Spleen (tissue), 11 donors: ENCODE results near the gene GXYLT2. TPM values are rescaled to one million over a fixed set of nuclear protein-coding genes. Genes with fewer than 3 reads are reported as not detected.

Experiments
- DNase-seq: peaks from one replicate; pipeline ENCODE4 v3.0.0-alpha.2; 2020
- H3K27ac ChIP-seq, 8 donors: fragments of 200-600 bp; sonication (generic) in 7 of 8; 1 replicate in 4 of 8; 2 replicates in 4 of 8; pipeline versions ENCODE4 v1.5.0 to v1.8.0; 2016 to 2021; ENCODE audit warnings: inconsistent platforms in 4 of 8, mild to moderate bottlenecking in 4 of 8, moderate library complexity in 1 of 8
- H3K27me3 ChIP-seq, 7 donors: fragments of 200-600 bp; sonication (generic) in 6 of 7; replicated peaks in 1 of 7; 1 replicate in 4 of 7; 2 replicates in 3 of 7; pipeline versions ENCODE4 v1.5.0 to v1.8.0; 2016 to 2021; ENCODE audit warnings: inconsistent platforms in 3 of 7, mild to moderate bottlenecking in 1 of 7
- H3K36me3 ChIP-seq, 6 donors: fragments of 200-600 bp; sonication (generic) in 5 of 6; 1 replicate in 4 of 6; 2 replicates in 2 of 6; pipeline versions ENCODE4 v1.5.0 to v1.8.0; 2016 to 2021; ENCODE audit warnings: inconsistent platforms in 2 of 6
- H3K4me1 ChIP-seq, 6 donors: fragments of 200-600 bp; sonication (generic) in 5 of 6; 1 replicate in 3 of 6; 2 replicates in 3 of 6; pipeline versions ENCODE4 v1.5.0 to v1.8.0; 2016 to 2021; ENCODE audit warnings: inconsistent platforms in 3 of 6
- H3K4me3 ChIP-seq, 8 donors: fragments of 200-600 bp; sonication (generic) in 7 of 8; 1 replicate in 4 of 8; 2 replicates in 4 of 8; pipeline versions ENCODE4 v1.5.0 to v1.8.0; 2016 to 2021; ENCODE audit warnings: inconsistent platforms in 4 of 8, mild to moderate bottlenecking in 4 of 8, moderate library complexity in 2 of 8
- H3K9me3 ChIP-seq, 8 donors: fragments of 200-600 bp; sonication (generic) in 7 of 8; 1 replicate in 4 of 8; 2 replicates in 4 of 8; pipeline versions ENCODE4 v1.5.0 to v1.8.0; 2016 to 2021; ENCODE audit warnings: inconsistent platforms in 4 of 8
- CTCF ChIP-seq, 11 experiments: fragments of 200-600 bp in 7 of 11; fragments of 450-650 bp in 4 of 11; sonication (generic) in 4 of 11; IDR thresholded peaks in 8 of 11; conservative IDR thresholded peaks in 3 of 11; 1 replicate in 7 of 11; 2 replicates in 4 of 11; pipeline versions ENCODE4 v1.4.0 to v1.8.0; 2016 to 2021; ENCODE audit warnings: antibody characterized with exemption in 11 of 11, inconsistent platforms in 4 of 11, mild to moderate bottlenecking in 1 of 11
- POLR2A ChIP-seq, 3 donors: fragments of 450-650 bp; IDR thresholded peaks; one replicate each; pipeline ENCODE4 v1.5.1; 2017; ENCODE audit warnings: antibody characterized with exemption in 3 of 3, mild to moderate bottlenecking in 1 of 3
- POLR2AphosphoS5 ChIP-seq, 3 donors: sonication (generic); formaldehyde crosslinking; IDR thresholded peaks; one replicate each; pipeline ENCODE4 v1.5.1; 2017; ENCODE audit warnings: antibody characterized with exemption in 3 of 3
- WGBS, 5 donors: extraction: QIAGEN DNeasy Blood & Tissue Kit in 3 of 5; methylation state at CpG; one replicate each; pipeline versions ENCODE4 v1.1.5 to v1.1.7; 2013 to 2018; 5-methylcytosine and 5-hydroxymethylcytosine counted together
- intact Hi-C: fragments of 100-400 bp; cut with DNase I; formaldehyde crosslinking; loops from one replicate; pipeline ENCODE4 v1.15.0; 2023; ENCODE audit warnings: low total_unique reads
- polyA plus RNA-seq, 3 donors: library from polyadenylated mRNA; stranded (reverse); fragments of 200-250 nt; gene quantifications; one replicate each; pipeline ENCODE4 v1.2.1, GENCODE V29; 2013
- total RNA-seq, 7 donors: library from RNA; depleted of rRNA in 3 of 7; stranded (reverse); fragments of >200 nt in 3 of 7; fragmentation: NEBNext Ultra II Directional in 4 of 7; extraction: Animal tissue kit (Norgen Biotek cat#: 25700) in 4 of 7; gene quantifications; one replicate each; pipeline versions ENCODE4 v1.1.0 to v1.2.1, GENCODE V29; 2016 to 2021
- donor health status: healthy with polysubstance abuse.
- donor health status: DM: no; HTN: no; CAD: no; lungs with moderate emphysema.
- donor health status: DM: no; HTN: no; CAD: no.
- donor health status: Bipolar disorder and iron deficiency.
- donor health status: healthy.
- donor health status: DM: no; HTN: no; CAD: no.
- donor health status: DM: yes; HTN: yes; CAD: no.

Gene GXYLT2
- total and polyA plus RNA-seq, 10 donors, result 0.26 to 4.6 (median 1.1) TPM

DNA sequence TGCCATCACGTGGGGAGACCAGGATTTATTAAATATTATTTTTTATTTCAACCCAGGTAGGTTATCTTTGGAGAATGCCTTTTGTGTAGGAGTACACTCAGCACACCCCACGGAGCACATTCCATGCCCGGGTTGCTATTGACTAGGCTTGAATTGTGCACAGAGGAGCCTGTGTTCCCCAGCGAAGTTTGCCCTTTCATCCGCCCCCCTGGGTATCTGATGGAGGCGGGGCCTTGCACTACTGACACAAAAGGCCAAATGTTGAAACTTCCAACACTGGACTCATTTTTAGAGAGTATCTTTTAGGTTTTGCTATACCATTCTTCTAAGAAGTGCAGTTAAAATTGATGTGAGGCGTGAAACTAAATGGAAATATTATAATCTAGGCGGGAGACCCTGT, 69.5 kb downstream of the GXYLT2 start:
- 84 to 92% (median 87%) methylated on average over 8 of the region's 8 CpGs for WGBS, 5 donors
- intact Hi-C loops, result no loop called here
- no peak for DNase-seq
- Histone ChIP-seq H3K9me3 (no peaks in the 10 kb centered on the region), H3K27ac (no peak overlapping the region), H3K36me3 (no peaks in the 10 kb centered on the region), H3K4me1 (no peaks in the 10 kb centered on the region), H3K27me3 (no peaks in the 10 kb centered on the region), H3K4me3 (no peak overlapping the region)
- TF ChIP-seq CTCF (IDR thresholded peaks at IDR 0.05 in 8 of 11, conservative IDR thresholded peaks at IDR 0.05 in 3 of 11) (no peak), POLR2AphosphoS5 (IDR thresholded peaks at IDR 0.05) (no peak), POLR2A (IDR thresholded peaks at IDR 0.05) (no peak)

DNA sequence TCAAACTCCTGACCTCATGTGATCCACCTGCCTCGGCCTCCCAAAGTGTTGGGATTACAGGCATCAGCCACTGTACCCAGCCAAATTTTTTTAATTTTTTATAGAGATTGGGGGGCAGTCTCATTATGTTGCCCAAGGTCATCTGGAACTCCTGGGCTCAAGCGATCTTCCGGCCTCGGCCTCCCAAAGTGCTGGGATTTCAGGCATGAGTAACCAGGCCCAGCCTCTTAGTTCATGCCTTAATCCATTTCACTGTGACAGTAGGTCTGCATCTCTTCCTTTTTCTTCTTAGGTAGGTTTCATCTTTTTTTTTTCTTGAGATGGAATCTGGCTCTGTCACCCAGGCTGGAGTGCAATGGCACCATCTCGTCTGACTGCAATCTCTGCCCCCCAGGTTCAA, 71.5 kb downstream of the GXYLT2 start:
- H3K36me3 ChIP-seq, result no peaks in the 10 kb centered on the region
- no peaks in the 10 kb centered on the region for H3K27me3 ChIP-seq
- H3K9me3 ChIP-seq, result no peaks in the 10 kb centered on the region
- no peak overlapping the region for H3K27ac ChIP-seq
- intact Hi-C loops, result no loop called here
- no peak overlapping the region for H3K4me3 ChIP-seq
- WGBS, 5 donors, result 91 to 97% (median 93%) methylated on average over 5 of the region's 5 CpGs
- TF ChIP-seq POLR2AphosphoS5 (IDR thresholded peaks at IDR 0.05) (no peak), POLR2A (IDR thresholded peaks at IDR 0.05) (no peak), CTCF (IDR thresholded peaks at IDR 0.05 in 8 of 11, conservative IDR thresholded peaks at IDR 0.05 in 3 of 11) (no peak)
- no peak for DNase-seq
- no peaks in the 10 kb centered on the region for H3K4me1 ChIP-seq

DNA sequence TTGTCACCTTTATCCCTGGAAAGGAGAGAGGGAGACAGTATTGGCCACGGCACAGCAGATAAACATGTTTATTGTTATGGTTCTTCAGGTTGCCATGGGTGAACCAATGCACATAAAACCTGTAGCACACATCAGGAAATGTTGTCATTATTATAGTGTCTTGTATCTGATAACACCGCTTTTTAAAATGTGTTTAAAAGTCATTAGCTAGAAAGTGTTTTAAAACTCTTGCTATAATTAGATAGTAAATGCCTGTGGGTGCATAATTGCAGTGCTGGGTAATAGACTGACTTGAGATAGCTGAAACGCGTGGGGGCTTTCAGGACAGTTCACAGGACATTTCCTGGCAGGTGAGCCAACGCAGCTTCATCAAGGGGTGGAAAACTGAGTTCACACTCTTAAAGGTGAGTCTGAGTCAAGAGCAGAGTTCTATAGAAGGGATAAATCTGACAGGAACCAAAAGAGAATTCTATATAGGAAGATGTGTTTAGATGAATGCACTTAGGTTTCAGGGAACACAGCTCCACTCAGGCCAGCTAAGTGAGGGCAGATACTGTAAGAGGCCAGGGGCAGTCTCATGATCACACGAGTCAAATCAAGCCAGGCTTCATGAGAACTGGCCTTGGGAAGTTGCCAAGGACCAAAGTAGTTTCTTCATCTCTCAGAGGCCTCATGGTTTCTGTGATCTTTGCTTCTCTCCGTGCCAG, 73.1 kb downstream of the GXYLT2 start:
- Histone ChIP-seq H3K9me3 (no peaks in the 10 kb centered on the region), H3K27me3 (no peaks in the 10 kb centered on the region), H3K36me3 (no peaks in the 10 kb centered on the region), H3K4me3 (no peak overlapping the region), H3K27ac (no peak overlapping the region), H3K4me1 (peaks cover 0 to 7% (median 0%) of the 10 kb centered on the region in 6 donors)
- intact Hi-C loops, result no loop called here
- 63 to 76% (median 72%) methylated on average over 7 of the region's 7 CpGs for WGBS, 5 donors
- no peak for TF ChIP-seq POLR2A (IDR thresholded peaks at IDR 0.05)
- no peak for TF ChIP-seq POLR2AphosphoS5 (IDR thresholded peaks at IDR 0.05)
- TF ChIP-seq CTCF (IDR thresholded peaks at IDR 0.05 in 8 of 11, conservative IDR thresholded peaks at IDR 0.05 in 3 of 11), result no peak
- no peak for DNase-seq

DNA sequence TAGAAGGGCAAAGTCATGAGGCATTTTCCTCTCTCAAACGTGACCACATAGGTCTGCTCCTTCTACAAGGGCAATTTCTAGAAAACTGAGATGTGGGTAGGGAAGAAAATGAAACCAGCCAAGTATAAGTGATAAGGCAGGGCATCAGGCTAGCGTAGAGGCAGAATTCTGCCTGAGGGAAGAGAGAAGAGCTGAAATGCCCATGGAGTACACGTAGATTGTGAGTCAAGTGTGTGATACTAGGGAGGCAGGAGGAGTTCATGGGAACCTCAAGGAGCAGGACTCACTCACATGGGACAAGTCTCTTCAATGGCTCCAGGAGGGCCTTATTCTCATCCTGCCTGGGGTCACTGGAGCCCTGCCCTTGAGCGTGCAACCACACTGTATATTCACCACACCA, 73.9 kb downstream of the GXYLT2 start:
- WGBS, 5 donors, result 51 to 82% (median 66%) methylated on average over 4 of the region's 4 CpGs
- Histone ChIP-seq H3K9me3 (no peaks in the 10 kb centered on the region), H3K27ac (no peak overlapping the region), H3K36me3 (no peaks in the 10 kb centered on the region), H3K4me1 (peaks cover 0 to 8% (median 0%) of the 10 kb centered on the region in 6 donors), H3K27me3 (no peaks in the 10 kb centered on the region), H3K4me3 (no peak overlapping the region)
- intact Hi-C loops, result no loop called here
- DNase-seq, result no peak
- TF ChIP-seq POLR2A (IDR thresholded peaks at IDR 0.05) (no peak), CTCF (IDR thresholded peaks at IDR 0.05 in 8 of 11, conservative IDR thresholded peaks at IDR 0.05 in 3 of 11) (no peak), POLR2AphosphoS5 (IDR thresholded peaks at IDR 0.05) (no peak)
